BE2C (cell line): Measurements from ENCODE around the gene ZGPAT.

ENCODE experiments used
- DNase-seq: peaks from one replicate; pipeline ENCODE4 v3.0.0-alpha.2; 2020
- H3K27me3 ChIP-seq: fragments of 250-450 bp; sonication (Bioruptor Pico); 2 replicates; pipeline ENCODE4 v1.5.1; 2020; ENCODE audit warnings: mild to moderate bottlenecking
- H3K36me3 ChIP-seq: fragments of 250-450 bp; sonication (Bioruptor Pico); 2 replicates; pipeline ENCODE4 v1.5.1; 2020; ENCODE audit warnings: mild to moderate bottlenecking
- H3K4me1 ChIP-seq: fragments of 250-450 bp; sonication (Bioruptor Pico); 2 replicates; pipeline ENCODE4 v1.5.1; 2020
- H3K4me3 ChIP-seq: 2 replicates; pipeline ENCODE4 v1.5.1; 2011; ENCODE audit warnings: low read depth, low read length
- H3K9me3 ChIP-seq: fragments of 250-450 bp; sonication (Bioruptor Pico); 2 replicates; pipeline ENCODE4 v1.5.1; 2020
- TF ChIP-seq, protein P1 (sequence below): IDR thresholded peaks from 2 replicates; pipeline ENCODE4 v1.5.1; 2012; ENCODE audit warnings: mild to moderate bottlenecking, low read depth, low read length

Gene ZGPAT

DNA sequence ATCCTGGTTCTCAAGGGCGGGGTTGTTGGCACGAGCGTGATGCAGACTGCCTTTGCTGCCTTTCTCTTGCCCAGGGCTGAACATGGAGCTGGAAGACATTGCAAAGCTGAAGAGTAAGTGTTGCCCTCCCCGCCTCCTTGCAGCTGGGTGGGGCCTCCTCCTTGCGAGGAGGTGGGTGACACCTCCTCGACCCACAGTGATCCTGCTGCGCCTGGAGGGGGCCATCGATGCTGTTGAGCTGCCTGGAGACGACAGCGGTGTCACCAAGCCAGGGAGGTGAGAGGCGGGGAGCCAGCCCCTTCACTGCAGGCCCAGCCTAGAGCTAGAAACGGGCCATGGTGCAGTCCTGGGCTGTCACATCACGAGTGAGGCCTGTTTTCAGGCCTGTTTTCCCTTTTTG, 29.8 kb upstream of the ZGPAT start:
- peaks cover 39% of the 10 kb centered on the region for H3K36me3 ChIP-seq
- no peak overlapping the region for H3K4me3 ChIP-seq
- no peaks in the 10 kb centered on the region for H3K27me3 ChIP-seq
- H3K4me1 ChIP-seq = no peaks in the 10 kb centered on the region
- TF ChIP-seq, protein P1, sequence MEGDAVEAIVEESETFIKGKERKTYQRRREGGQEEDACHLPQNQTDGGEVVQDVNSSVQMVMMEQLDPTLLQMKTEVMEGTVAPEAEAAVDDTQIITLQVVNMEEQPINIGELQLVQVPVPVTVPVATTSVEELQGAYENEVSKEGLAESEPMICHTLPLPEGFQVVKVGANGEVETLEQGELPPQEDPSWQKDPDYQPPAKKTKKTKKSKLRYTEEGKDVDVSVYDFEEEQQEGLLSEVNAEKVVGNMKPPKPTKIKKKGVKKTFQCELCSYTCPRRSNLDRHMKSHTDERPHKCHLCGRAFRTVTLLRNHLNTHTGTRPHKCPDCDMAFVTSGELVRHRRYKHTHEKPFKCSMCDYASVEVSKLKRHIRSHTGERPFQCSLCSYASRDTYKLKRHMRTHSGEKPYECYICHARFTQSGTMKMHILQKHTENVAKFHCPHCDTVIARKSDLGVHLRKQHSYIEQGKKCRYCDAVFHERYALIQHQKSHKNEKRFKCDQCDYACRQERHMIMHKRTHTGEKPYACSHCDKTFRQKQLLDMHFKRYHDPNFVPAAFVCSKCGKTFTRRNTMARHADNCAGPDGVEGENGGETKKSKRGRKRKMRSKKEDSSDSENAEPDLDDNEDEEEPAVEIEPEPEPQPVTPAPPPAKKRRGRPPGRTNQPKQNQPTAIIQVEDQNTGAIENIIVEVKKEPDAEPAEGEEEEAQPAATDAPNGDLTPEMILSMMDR = no peak
- DNase-seq = no peak
- H3K9me3 ChIP-seq = no peaks in the 10 kb centered on the region

DNA sequence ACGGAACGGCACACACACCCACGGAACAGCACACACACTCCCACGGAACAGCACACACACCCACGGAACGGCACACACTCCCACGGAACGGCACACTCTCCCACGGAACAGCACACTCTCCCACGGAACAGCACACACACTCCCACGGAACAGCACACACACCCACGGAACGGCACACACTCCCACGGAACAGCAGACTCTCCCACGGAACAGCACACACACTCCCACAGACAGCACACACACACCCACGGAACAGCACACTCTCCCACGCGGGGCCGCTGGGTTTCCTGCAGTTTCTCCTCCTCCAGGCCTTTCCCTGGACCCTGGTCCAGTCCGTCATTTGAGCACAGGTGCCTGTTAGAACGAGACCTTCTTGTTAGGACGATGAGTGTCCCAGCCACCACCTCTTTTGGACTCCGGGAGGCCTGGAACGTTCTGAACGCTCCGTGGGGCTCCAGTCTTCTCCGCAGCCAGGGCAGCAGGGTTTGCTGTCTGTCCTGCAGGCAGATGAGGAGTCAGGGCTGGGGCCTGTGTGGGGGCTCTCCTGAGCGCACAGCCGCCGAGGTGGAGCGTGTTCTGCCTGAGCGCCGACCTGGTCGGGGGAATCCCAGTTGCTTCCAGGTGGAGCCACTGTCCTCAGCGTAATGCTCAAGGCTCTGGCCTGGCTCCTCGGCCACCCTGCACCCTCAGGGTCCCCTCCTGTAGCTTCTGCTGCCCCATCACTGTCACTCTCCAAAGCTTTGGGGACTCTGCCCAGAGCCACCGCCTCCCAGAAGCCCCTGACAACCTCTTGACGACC, 29.0 kb upstream of the ZGPAT start:
- H3K9me3 ChIP-seq = no peaks in the 10 kb centered on the region
- TF ChIP-seq, protein P1 = no peak
- H3K4me3 ChIP-seq = no peak overlapping the region
- no peaks in the 10 kb centered on the region for H3K4me1 ChIP-seq
- H3K36me3 ChIP-seq = peaks cover 37% of the 10 kb centered on the region
- no peaks in the 10 kb centered on the region for H3K27me3 ChIP-seq
- DNase-seq = no peak

DNA sequence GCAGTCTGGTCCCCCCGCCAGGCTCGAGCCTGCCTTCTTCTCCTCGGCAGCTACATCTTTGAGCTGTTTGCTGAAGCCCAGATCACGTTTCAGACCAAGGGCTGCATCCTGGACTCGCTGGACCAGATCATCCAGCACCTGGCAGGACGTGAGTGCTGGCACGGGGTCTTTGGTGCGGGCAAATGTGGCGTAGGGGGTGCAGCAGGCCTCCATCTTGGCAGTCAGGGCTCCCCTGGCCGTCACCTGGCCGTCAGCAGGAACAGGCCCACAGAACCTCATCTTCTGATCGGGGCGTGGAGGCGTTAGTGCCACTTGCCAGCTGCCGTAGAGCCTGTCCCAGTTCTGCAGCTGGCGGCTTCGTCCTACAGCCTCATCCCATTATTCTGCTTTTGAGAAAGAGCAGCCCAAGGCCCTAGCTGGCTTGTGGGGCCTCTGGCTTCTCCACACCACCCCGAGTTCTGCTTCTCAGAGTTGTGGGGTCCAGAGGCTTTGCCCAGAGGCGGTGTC, 28.0 kb upstream of the ZGPAT start:
- Histone ChIP-seq H3K9me3 (no peaks in the 10 kb centered on the region), H3K4me1 (no peaks in the 10 kb centered on the region), H3K27me3 (no peaks in the 10 kb centered on the region), H3K4me3 (no peak overlapping the region), H3K36me3 (peaks cover 29% of the 10 kb centered on the region)
- TF ChIP-seq, protein P1 = no peak
- no peak for DNase-seq

DNA sequence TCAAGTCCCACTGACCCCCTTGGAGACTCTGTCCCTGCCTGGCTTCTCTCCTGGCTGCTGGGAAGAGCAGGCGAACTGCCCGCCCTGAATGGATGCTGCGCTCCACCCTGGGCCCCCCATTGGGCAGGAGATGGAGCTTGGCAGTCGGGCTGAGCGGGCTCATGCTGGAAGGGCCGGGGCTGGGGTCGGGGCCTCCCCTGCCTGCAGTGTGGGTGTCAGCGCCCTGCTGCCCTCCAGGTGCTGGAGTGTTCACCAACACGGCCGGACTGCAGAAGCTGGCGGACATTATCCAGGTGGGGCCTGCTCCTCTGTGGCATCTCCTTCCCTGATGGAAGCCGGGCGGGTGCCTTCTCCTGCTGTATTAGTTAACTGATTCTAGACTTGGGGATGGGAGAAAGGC, 27.4 kb upstream of the ZGPAT start:
- no peak for DNase-seq
- H3K36me3 ChIP-seq = peaks cover 28% of the 10 kb centered on the region
- no peaks in the 10 kb centered on the region for H3K27me3 ChIP-seq
- no peaks in the 10 kb centered on the region for H3K9me3 ChIP-seq
- no peak overlapping the region for H3K4me3 ChIP-seq
- no peaks in the 10 kb centered on the region for H3K4me1 ChIP-seq
- TF ChIP-seq, protein P1 = no peak

DNA sequence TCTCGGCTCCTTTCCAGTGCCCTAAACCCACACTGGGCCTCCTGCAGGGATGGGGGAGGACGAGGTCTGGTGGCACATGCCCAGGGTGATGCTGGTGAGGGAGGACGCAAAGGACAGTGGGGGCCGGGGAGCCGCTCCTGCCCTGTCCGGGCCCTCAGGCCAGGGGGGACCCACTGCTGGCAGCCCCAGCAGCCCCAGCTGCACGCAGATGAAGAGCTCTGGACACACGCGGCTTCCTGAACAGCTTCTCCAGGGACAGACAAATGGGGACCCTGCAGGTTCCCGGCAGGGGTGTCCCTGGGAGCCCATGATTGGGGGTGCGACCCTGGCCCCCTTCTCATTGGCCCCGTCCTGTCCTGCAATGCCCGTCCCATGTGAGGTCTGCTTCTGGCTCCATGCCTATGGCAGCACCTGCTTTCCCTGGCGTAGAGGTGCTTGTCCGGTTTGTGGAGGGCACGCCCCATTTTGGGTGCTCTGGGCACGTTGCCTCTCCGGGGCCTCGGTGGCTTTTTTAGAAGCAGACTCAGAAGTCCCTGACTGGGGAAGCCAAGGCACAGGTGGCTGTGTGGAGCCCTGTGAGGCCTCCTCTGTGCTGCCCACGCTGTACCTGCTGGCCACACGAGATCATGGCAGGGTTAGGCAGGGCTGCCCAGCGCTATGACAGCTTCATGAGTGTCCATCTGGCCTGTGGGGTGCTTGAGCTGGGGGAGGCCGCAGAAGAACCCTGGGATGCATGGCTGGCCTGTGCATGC, 26.8 kb upstream of the ZGPAT start:
- H3K4me3 ChIP-seq = no peak overlapping the region
- no peak for DNase-seq
- H3K36me3 ChIP-seq = peaks cover 28% of the 10 kb centered on the region
- H3K9me3 ChIP-seq = no peaks in the 10 kb centered on the region
- TF ChIP-seq, protein P1 = no peak
- H3K27me3 ChIP-seq = no peaks in the 10 kb centered on the region
- H3K4me1 ChIP-seq = no peaks in the 10 kb centered on the region

DNA sequence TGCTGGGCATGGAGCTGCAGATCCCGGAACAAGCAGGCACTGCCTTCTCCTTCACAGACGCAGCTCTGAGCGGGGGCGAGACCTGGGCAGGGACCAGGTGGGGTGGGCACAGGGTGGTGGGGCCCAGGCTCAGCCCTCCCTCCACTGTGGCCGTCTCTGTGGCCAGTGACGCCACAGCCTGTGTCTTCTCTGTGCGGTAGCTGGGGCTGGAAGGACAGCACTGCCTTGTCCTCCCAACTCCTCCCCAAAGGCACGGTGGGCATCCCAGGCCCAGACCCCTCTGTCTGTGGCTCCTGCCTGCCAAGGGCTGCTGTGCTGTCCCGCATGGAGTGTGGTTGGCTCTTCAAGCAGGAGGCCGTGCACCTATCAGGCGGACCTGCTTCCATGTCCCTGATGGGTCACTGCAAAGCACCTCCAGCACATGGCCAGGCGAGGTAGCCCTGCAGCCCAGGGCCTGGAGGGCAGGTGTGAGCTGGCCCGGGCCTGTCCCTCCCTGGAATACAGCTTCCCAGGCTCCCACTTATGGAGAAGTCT, 26.2 kb upstream of the ZGPAT start:
- DNase-seq = no peak
- Histone ChIP-seq H3K4me1 (no peaks in the 10 kb centered on the region), H3K4me3 (no peak overlapping the region), H3K27me3 (no peaks in the 10 kb centered on the region), H3K36me3 (peaks cover 28% of the 10 kb centered on the region), H3K9me3 (no peaks in the 10 kb centered on the region)
- TF ChIP-seq, protein P1 = no peak
